HepG2 (cell line): ENCODE results near the gene USP19. TPM values are rescaled to one million over a fixed set of nuclear protein-coding genes. Genes with fewer than 3 reads are reported as not detected.

ENCODE experiments used
- BRF2 ChIP-seq: sonication (generic); formaldehyde crosslinking; IDR thresholded peaks from 2 replicates; pipeline ENCODE4 v1.8.1; 2022; ENCODE audit warnings: mild to moderate bottlenecking, missing genetic modification reagents
- GMEB2 ChIP-seq: IDR thresholded peaks from 2 replicates; pipeline ENCODE4 v1.6.1; 2016; ENCODE audit warnings: missing biosample characterization, missing genetic modification reagents, low read depth
- JARID2 ChIP-seq: sonication (generic); formaldehyde crosslinking; IDR thresholded peaks from 2 replicates; pipeline ENCODE4 v1.8.1; 2023; ENCODE audit warnings: missing genetic modification reagents, inconsistent platforms; ENCODE audit not compliant: insufficient replicate concordance
- JDP2 ChIP-seq: sonication (generic); formaldehyde crosslinking; IDR thresholded peaks from 2 replicates; pipeline ENCODE4 v1.8.1; 2022; ENCODE audit warnings: missing genetic modification reagents, borderline replicate concordance
- JUNB ChIP-seq: sonication (generic); formaldehyde crosslinking; IDR thresholded peaks from 2 replicates; pipeline ENCODE4 v1.8.0; 2022; ENCODE audit warnings: missing genetic modification reagents, mild to moderate bottlenecking, borderline replicate concordance
- MAFG ChIP-seq: sonication (generic); formaldehyde crosslinking; IDR thresholded peaks from 2 replicates; pipeline ENCODE4 v1.5.1; 2020; ENCODE audit warnings: mild to moderate bottlenecking, missing genetic modification reagents
- MTERF4 ChIP-seq: sonication (generic); formaldehyde crosslinking; IDR thresholded peaks from 2 replicates; pipeline ENCODE4 v1.8.0; 2023; ENCODE audit warnings: mild to moderate bottlenecking, missing genetic modification reagents
- MXI1 ChIP-seq: IDR thresholded peaks from 3 replicates; pipeline ENCODE4 v1.6.1; 2012; ENCODE audit warnings: low read depth, low read length, inconsistent platforms, borderline replicate concordance
- NFYB ChIP-seq: sonication (generic); formaldehyde crosslinking; IDR thresholded peaks from 2 replicates; pipeline ENCODE4 v1.4.0; 2020; ENCODE audit warnings: missing genetic modification reagents
- NR1H2 ChIP-seq: sonication (generic); formaldehyde crosslinking; IDR thresholded peaks from 2 replicates; pipeline ENCODE4 v1.8.1; 2022; ENCODE audit warnings: low read depth, missing genetic modification reagents, borderline replicate concordance
- PCBP2 ChIP-seq: fragments of 200-400 bp; formaldehyde crosslinking; optimal IDR thresholded peaks from 2 replicates; pipeline ENCODE3; 2018; ENCODE audit warnings: low read length, low read depth; ENCODE audit not compliant: poor library complexity, severe bottlenecking
- SMYD3 ChIP-seq: sonication (generic); formaldehyde crosslinking; IDR thresholded peaks from 2 replicates; pipeline ENCODE4 v1.8.1; 2023; ENCODE audit warnings: mild to moderate bottlenecking, missing genetic modification reagents
- SNAPC2 ChIP-seq: sonication (generic); formaldehyde crosslinking; IDR thresholded peaks from 2 replicates; pipeline ENCODE4 v1.8.1; 2022; ENCODE audit warnings: mild to moderate bottlenecking, missing genetic modification reagents
- SP140L ChIP-seq: sonication (generic); formaldehyde crosslinking; IDR thresholded peaks from 2 replicates; pipeline ENCODE4 v1.4.0; 2020; ENCODE audit warnings: missing genetic modification reagents, borderline replicate concordance
- SRF ChIP-seq: IDR thresholded peaks from 2 replicates; pipeline ENCODE4 v1.6.1; 2011; ENCODE audit warnings: mild to moderate bottlenecking, low read depth, low read length, moderate library complexity
- TP53 ChIP-seq: sonication (generic); formaldehyde crosslinking; conservative IDR thresholded peaks from 2 replicates; pipeline ENCODE4 v1.4.0; 2020; ENCODE audit warnings: missing genetic modification reagents
- ZBTB1 ChIP-seq: sonication (generic); formaldehyde crosslinking; IDR thresholded peaks from 2 replicates; pipeline ENCODE4 v1.4.0; 2020; ENCODE audit warnings: missing genetic modification reagents, borderline replicate concordance
- ZMAT3 ChIP-seq: sonication (generic); formaldehyde crosslinking; conservative IDR thresholded peaks from 2 replicates; pipeline ENCODE4 v1.7.0; 2021; ENCODE audit warnings: missing genetic modification reagents
- ZNF207 ChIP-seq: fragments of 450-650 bp; IDR thresholded peaks from 2 replicates; pipeline ENCODE4 v1.6.1; 2016; ENCODE audit warnings: antibody characterized with exemption, borderline replicate concordance
- ZNF292 ChIP-seq: sonication (generic); formaldehyde crosslinking; IDR thresholded peaks from 2 replicates; pipeline ENCODE4 v1.8.1; 2022; ENCODE audit warnings: mild to moderate bottlenecking, low read depth, missing genetic modification reagents, borderline replicate concordance
- ZNF574 ChIP-seq: sonication (generic); formaldehyde crosslinking; IDR thresholded peaks from 2 replicates; pipeline ENCODE4 v1.4.0; 2020; ENCODE audit warnings: missing genetic modification reagents
- ZNF678 ChIP-seq: sonication (generic); formaldehyde crosslinking; IDR thresholded peaks from 2 replicates; pipeline ENCODE4 v1.4.0; 2020; ENCODE audit warnings: mild to moderate bottlenecking, missing genetic modification reagents
- polyA plus RNA-seq, 8 experiments: library from polyadenylated mRNA; depleted of rRNA in 3 of 8; stranded (reverse) in 7 of 8; unstranded in 1 of 8; fragments of >200 nt; fragmentation: Illumina TruSeq in 4 of 8; extraction: Trizol in 4 of 8; gene quantifications; 2 replicates each; pipeline versions ENCODE4 v1.2.1 to v1.2.3, GENCODE V29; 2011 to 2016; ENCODE audit warnings: low read depth in 4 of 8, missing spikeins in 1 of 8, mixed read lengths in 1 of 8; ENCODE audit not compliant: insufficient read depth in 1 of 8
- total RNA-seq, 5 experiments: library from RNA; depleted of rRNA; stranded (reverse); fragments of >200 nt; fragmentation: Illumina TruSeq; extraction: Trizol; gene quantifications; 2 replicates each; pipeline ENCODE4 v1.2.3, GENCODE V29; 2016; ENCODE audit warnings: low read depth in 1 of 5

The USP19 gene
- total and polyA plus RNA-seq, 2 of the 13 experiments (the other 11 are each of a cell fraction or from before 2014, with no cell fraction given) = 28.3 to 31.7 TPM

- TF ChIP-seq JARID2 (no peak), SRF (no peak), SP140L (CRISPR knock-in tag) (no peak), ZMAT3 (CRISPR knock-in tag) (peak; percentile 53; the same call in 1 of the 2 replicates), JUNB (no peak), NFYB (peak; percentile 85), ZNF292 (CRISPR knock-in tag) (no peak; the same call in 1 of the 2 replicates), ZNF678 (CRISPR knock-in tag) (no peak; the same call in 1 of the 2 replicates), SNAPC2 (no peak), BRF2 (no peak), MAFG (CRISPR knock-in tag) (no peak), GMEB2 (CRISPR knock-in tag) (no peak), ZBTB1 (CRISPR knock-in tag) (no peak), MTERF4 (CRISPR knock-in tag) (peak; percentile 93), PCBP2 (no peak), NR1H2 (CRISPR knock-in tag) (no peak), TP53 (CRISPR knock-in tag) (no peak), ZNF207 (no peak), SMYD3 (CRISPR knock-in tag) (no peak), ZNF574 (CRISPR knock-in tag) (peak; percentile 70; the same call in 1 of the 2 replicates), JDP2 (CRISPR knock-in tag) (no peak), MXI1 (peak; percentile 68)
Observed at GRCh38 chr3:49104427-49105291, 16.0 kb downstream of the USP19 start, which contains the start of gene QARS1 (continued).
